Body of pancreas (tissue), 4 donors: ENCODE measurements around the gene MPL. TPM values are rescaled to one million over a fixed set of nuclear protein-coding genes. Genes with fewer than 3 reads are reported as not detected.

ENCODE experiments used
- ATAC-seq: fragments of 150-250 bp; one replicate; pipeline ENCODE4 v1.9.1; 2016
- DNase-seq, 4 donors: peaks; one replicate each; pipeline ENCODE4 v3.0.0-alpha.2; 2019
- H3K27ac ChIP-seq, 4 donors: fragments of 200-600 bp; sonication (generic); 1 replicate in 3 of 4; 2 replicates in 1 of 4; pipeline versions ENCODE4 v1.5.1 to v1.6.1; 2016 to 2019; ENCODE audit warnings: mild to moderate bottlenecking in 1 of 4, mixed read lengths in 1 of 4, moderate library complexity in 1 of 4
- H3K27me3 ChIP-seq, 2 donors: fragments of 200-600 bp; sonication (generic); one replicate each; pipeline ENCODE4 v1.6.0; 2016; ENCODE audit warnings: mild to moderate bottlenecking in 1 of 2
- H3K36me3 ChIP-seq, 2 donors: fragments of 200-600 bp; sonication (generic); replicated peaks in 1 of 2; 2 replicates each; pipeline ENCODE4 v1.5.1; 2016; ENCODE audit warnings: low read depth in 2 of 2; ENCODE audit not compliant: insufficient read depth in 1 of 2
- H3K4me1 ChIP-seq: fragments of 200-600 bp; sonication (generic); one replicate; pipeline ENCODE4 v1.6.0; 2016
- H3K4me3 ChIP-seq, 2 donors: fragments of 200-600 bp; sonication (generic); 1 replicate in 1 of 2; 2 replicates in 1 of 2; pipeline ENCODE4 v1.5.1; 2016 to 2019
- H3K9me3 ChIP-seq, 3 donors: fragments of 200-600 bp; sonication (generic); 1 replicate in 2 of 3; 2 replicates in 1 of 3; pipeline ENCODE4 v1.5.1; 2016
- CTCF ChIP-seq, 7 experiments: fragments of 450-650 bp in 4 of 7; fragments of 200-600 bp in 3 of 7; sonication (generic) in 3 of 7; IDR thresholded peaks; one replicate each; pipeline ENCODE4 v1.5.1; 2016 to 2019; ENCODE audit warnings: antibody characterized with exemption in 7 of 7
- POLR2A ChIP-seq, 3 donors: fragments of 450-650 bp; IDR thresholded peaks; one replicate each; pipeline ENCODE4 v1.6.1; 2016; ENCODE audit warnings: antibody characterized with exemption in 3 of 3, mild to moderate bottlenecking in 2 of 3
- WGBS, 2 donors: methylation state at CpG; one replicate each; pipeline ENCODE4 v1.1.5; 2017; 5-methylcytosine and 5-hydroxymethylcytosine counted together
- intact Hi-C: fragments of 100-400 bp; cut with DNase I; formaldehyde crosslinking; loops from one replicate; pipeline ENCODE4 v1.15.1; 2023
- total RNA-seq, 2 donors: library from RNA; depleted of rRNA; stranded (reverse); fragments of >200 nt; gene quantifications; one replicate each; pipeline ENCODE4 v1.1.0, GENCODE V29; 2016

Gene MPL
- total RNA-seq, 2 donors from 2014 or later = not detected

GRCh38 chr1:43327549-43328292 lies 9.9 kb upstream of the MPL start:
- no peaks in the 10 kb centered on the region for H3K36me3 ChIP-seq
- TF ChIP-seq POLR2A (IDR thresholded peaks at IDR 0.05) (no peak), CTCF (IDR thresholded peaks at IDR 0.05) (no peak)
- 80 to 96% methylated on average over 1 of the region's 1 CpG for WGBS, 2 donors
- intact Hi-C loops = no loop called here
- no peak overlapping the region for H3K27ac ChIP-seq
- H3K27me3 ChIP-seq = no peaks in the 10 kb centered on the region
- no peaks in the 10 kb centered on the region for H3K4me1 ChIP-seq
- no peak overlapping the region for H3K4me3 ChIP-seq
- ATAC-seq = no peak
- no peaks in the 10 kb centered on the region for H3K9me3 ChIP-seq
- DNase-seq = no peak

- no peaks in the 10 kb centered on the region for H3K9me3 ChIP-seq
- DNase-seq (peak in 1 of 4 donors; percentile 54), ATAC-seq (peak; percentile 62)
- 55 to 57% methylated on average over 4 to 6 of the region's 6 CpGs for WGBS, 2 donors
- intact Hi-C loops = no loop called here
- no peak overlapping the region for H3K27ac ChIP-seq
- TF ChIP-seq CTCF (IDR thresholded peaks at IDR 0.05) = no peak
- TF ChIP-seq POLR2A (IDR thresholded peaks at IDR 0.05) = no peak
- H3K27me3 ChIP-seq = no peaks in the 10 kb centered on the region
- H3K36me3 ChIP-seq = no peaks in the 10 kb centered on the region
- H3K4me3 ChIP-seq = no peak overlapping the region
- H3K4me1 ChIP-seq = no peaks in the 10 kb centered on the region
These were observed 7.4 kb upstream of the MPL start for GRCh38 chr1:43329995-43330751.

- intact Hi-C loops = no loop called here
- Histone ChIP-seq H3K9me3 (no peaks in the 10 kb centered on the region), H3K27me3 (no peaks in the 10 kb centered on the region), H3K36me3 (no peaks in the 10 kb centered on the region), H3K4me3 (no peak overlapping the region), H3K4me1 (no peaks in the 10 kb centered on the region), H3K27ac (no peak overlapping the region)
- DNase-seq (no peak), ATAC-seq (no peak)
- TF ChIP-seq CTCF (IDR thresholded peaks at IDR 0.05) (no peak), POLR2A (IDR thresholded peaks at IDR 0.05) (no peak)
- 88 to 95% methylated on average over 5 of the region's 5 CpGs for WGBS, 2 donors
These were observed 5.9 kb upstream of the MPL start for GRCh38 chr1:43331688-43332087.

GRCh38 chr1:43334453-43335205 lies 3.0 kb upstream of the MPL start:
- H3K4me1 ChIP-seq = no peaks in the 10 kb centered on the region
- no peaks in the 10 kb centered on the region for H3K9me3 ChIP-seq
- TF ChIP-seq POLR2A (IDR thresholded peaks at IDR 0.05) (no peak), CTCF (IDR thresholded peaks at IDR 0.05) (peak in 2 of 7 experiments; percentile 11 to 17)
- 69 to 71% methylated on average over 7 of the region's 7 CpGs for WGBS, 2 donors
- H3K36me3 ChIP-seq = no peaks in the 10 kb centered on the region
- DNase-seq = no peak
- no peaks in the 10 kb centered on the region for H3K27me3 ChIP-seq
- intact Hi-C loops = no loop called here
- ATAC-seq = no peak
- no peak overlapping the region for H3K4me3 ChIP-seq
- no peak overlapping the region for H3K27ac ChIP-seq
